HG03342 (cell line): ENCODE results near the gene MDFI.

ENCODE experiments used
- ATAC-seq: cut with Tn5 transposase; IDR thresholded peaks from one replicate; pipeline ENCODE4 v1.9.1; 2021; ENCODE audit warnings: mild to moderate bottlenecking, moderate library complexity; ENCODE audit not compliant: unreplicated experiment

Gene MDFI, protein sequence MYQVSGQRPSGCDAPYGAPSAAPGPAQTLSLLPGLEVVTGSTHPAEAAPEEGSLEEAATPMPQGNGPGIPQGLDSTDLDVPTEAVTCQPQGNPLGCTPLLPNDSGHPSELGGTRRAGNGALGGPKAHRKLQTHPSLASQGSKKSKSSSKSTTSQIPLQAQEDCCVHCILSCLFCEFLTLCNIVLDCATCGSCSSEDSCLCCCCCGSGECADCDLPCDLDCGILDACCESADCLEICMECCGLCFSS

DNA sequence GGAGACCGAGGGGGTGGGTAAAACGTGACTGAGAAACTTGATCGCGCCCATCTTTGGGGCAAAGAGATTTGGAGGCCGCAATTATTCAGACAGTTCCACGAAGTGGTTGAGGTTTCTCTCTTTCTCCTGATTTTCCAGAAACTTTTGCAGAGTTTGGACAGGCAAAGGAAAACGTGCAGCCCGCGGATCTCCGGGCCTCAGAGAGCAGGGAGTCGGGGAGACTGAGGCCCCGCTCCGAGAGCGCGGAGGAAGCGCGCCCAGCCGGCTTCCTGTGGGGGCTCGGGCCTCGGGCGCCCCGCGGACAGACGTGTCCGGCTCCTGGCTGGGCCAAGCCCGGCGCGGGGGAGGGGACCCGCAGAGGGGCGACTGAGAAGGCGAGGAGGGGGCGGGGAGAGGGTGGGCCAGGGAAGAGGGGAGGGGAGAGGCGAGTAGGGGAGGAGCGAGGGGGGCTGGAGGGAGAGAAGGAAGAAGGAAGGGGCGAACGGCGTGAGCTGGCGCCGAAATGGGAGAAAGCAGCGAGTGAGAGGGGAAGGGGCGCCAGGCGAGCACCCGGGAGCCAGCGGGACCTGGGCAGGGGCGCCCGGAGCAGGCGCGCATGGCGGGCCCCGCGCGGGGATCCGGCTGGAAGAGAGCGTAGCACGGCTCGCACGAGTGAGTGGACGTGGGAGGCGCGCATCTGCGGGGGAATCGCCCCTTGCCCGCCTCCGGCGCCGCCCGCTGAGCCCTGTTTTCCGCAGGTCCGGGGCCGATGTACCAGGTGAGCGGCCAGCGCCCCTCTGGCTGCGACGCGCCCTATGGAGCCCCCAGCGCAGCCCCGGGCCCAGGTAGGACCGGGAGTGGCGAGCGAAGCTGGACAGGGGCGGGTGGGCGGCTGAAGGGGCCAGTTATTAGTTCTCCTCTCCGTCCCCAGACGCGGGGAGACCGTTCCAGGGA lies at the start of gene MDFI:
TSS of gene MDFI (plus strand) at position 467 of the 933 bp plus-strand sequence. CDS start at position 749, 282 bp downstream.
- no peak for ATAC-seq

DNA sequence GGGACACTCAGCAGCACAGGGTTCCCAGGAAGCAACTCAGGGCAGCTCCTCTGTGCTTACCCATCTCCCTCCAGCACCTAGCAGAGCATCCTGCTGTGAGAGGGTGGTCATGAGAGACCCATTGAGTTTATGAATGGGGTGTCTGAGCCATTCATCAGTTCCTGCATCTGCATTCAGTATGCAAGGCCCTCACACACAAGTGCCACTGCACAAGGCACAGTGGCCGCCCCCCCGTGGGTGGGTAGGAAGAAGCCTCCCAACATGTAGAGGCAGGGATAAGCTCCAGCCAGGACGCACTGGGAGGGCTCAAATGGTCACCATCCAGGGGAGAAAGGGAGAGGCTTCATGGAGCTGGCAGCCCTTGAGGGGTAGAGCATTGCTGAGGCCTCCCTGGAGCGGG lies 49.0 kb upstream of the MDFI start:
- ATAC-seq: no peak

DNA sequence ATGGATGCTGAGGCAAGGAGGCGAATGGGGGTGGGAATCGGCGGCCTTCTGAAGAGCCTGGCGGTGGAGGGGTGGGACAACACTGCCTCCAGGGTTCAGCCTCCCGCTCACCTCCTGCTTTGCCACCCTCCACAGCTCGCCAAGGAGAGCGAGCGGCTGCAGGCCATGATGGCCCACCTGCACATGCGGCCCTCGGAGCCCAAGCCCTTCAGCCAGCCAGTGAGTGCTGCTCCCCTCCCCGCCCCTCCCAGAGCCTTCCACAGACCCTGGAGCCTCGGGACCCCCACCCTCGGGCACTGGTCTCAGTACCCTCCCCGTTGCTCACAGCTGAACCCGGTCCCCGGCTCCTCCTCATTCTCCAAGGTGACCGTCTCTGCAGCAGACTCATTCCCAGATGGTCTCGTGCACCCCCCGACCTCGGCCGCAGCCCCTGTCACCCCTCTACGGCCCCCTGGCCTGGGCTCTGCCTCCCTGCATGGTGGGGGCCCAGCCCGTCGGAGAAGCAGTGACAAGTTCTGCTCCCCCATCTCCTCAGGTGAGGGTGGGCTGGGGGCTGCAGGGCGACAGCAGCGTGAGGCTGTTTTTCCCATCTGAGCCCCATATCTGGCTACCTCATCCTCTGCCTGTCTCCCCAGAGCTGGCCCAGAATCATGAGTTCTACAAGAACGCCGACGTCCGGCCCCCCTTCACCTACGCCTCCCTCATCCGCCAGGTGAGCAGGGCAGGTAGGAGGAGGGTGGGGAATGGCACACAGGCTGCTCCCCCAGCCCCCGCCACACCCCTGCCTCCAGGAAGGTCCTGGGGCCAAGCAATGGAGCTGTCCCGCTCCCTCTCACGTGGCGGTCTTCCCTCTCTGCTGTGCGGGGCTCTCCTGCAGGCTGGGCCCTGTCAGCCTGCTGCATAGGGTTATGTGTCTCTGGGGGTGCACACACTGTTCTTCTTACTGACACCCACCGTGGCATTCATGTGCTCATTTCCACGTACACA lies 48.3 kb upstream of the MDFI start:
- no peak for ATAC-seq

DNA sequence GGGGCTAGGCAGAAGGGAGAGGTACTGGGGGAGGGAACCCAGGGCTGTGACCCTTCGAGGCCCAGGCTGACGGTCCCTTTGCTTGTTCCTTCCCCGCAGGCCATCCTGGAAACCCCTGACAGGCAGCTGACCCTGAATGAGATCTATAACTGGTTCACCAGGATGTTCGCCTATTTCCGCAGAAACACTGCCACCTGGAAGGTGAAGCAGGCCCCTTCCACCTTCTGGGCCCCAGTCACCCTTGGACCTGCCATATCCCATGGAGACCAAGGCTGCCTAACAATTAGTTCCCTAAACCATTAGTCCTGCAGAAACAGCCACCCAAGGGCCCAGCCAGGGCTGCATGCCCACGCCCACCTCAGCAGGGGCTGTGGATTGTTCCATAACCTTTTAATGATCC lies 47.1 kb upstream of the MDFI start:
- ATAC-seq: no peak

DNA sequence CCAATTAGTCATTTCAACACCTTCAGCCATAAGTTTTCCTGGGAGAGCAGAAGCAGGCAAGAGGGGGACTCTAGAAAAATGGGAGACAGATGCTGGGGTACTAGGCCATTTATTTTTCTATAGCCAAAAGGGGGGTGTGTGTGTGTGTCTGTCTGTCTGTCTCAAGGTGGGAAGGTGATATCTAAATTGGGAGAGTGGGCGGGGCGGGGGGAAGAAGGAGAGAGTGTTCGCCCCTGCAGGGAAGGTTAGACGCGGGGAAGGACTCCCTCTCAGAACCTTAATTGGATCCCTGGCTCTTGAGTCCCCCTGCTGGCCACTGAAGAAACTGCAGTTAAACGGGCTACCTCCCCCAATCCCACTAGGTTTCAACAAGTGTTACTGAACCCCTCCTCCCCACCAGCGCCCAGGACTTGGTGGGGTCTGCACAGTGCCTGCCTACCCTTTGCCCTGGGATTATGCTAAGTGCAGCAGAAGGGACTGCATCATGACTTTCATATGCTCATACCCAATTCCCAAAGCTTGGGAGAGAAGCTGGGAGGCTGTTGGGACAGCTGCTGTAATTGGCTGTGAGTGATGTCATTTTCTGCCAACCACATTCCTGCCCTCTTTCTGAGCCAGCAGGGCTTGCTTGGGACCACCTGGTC lies 46.3 kb upstream of the MDFI start:
- no peak for ATAC-seq

DNA sequence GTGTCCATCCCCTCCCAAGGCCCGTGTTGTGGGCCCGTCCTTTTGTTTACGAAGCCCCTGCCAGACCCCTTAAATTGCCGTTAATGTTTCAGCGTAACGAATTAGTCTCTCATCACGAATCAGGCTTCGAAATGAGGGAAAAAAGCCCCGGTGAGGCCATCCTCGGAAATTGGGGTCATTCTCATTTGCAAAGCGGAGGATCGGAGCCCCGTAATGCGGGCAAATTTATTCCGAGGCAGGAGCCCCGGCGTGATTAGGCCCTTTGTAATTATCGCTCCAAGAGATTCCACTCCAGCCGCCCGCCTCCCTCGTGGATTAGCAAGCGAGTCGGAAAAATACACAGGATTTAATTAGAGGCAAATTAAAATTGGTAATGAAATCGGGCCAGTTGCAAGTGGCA lies 44.9 kb upstream of the MDFI start:
- ATAC-seq: no peak

DNA sequence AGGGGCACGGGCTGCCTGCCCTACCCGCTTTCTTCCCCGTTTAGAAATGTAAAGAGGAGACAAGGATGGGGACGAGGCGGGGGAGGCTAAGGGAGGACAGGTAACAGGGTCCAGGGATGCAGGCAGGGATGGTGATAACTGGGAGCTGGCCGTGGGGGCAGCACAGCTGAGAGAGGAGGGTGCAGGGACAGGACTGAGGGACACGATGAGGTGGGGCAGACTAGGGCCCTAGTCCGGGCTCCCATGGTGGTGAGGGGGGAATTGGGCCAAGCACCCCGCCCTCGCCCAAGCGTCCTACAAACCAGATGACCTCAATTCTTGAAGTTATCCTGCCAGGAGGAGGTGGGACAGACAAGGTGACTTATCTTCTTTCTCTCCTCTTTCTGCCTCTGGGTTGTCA lies 44.4 kb upstream of the MDFI start:
- no peak for ATAC-seq

DNA sequence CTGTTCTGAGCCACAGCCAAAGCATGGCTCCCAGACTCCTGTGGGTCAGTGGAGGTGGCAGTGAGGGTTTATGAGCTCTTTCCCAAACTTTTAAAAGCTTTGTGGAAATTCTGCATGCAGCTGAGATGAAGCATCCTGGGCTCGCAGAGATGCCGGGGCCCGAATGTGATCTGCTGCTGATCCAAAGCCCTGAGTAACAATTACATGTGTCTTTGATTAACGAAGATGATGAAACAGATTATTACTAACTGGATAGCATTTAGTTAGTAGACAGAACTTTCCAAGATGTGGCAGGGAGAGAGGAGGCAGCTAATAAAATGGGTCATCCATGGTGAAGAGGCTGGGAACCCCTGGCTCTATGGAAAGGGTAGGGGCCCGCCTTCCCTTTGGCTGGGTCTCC lies 43.9 kb upstream of the MDFI start:
- no peak for ATAC-seq

DNA sequence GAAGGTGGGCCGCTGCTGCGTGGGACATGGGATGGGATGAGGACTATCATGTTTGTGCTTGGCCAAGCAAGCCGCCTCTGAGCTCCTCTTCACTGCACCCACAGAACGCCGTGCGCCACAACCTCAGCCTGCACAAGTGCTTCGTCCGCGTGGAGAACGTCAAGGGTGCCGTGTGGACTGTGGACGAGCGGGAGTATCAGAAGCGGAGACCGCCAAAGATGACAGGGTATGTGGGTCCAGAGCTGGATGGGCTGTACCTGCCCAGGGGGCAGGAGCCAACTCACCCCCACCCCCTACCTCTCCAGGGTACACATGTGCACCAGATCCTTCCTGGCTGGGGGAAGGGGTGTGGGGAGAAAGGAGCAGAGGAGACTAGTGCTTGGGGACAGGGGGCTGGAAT lies 43.5 kb upstream of the MDFI start:
- no peak for ATAC-seq

DNA sequence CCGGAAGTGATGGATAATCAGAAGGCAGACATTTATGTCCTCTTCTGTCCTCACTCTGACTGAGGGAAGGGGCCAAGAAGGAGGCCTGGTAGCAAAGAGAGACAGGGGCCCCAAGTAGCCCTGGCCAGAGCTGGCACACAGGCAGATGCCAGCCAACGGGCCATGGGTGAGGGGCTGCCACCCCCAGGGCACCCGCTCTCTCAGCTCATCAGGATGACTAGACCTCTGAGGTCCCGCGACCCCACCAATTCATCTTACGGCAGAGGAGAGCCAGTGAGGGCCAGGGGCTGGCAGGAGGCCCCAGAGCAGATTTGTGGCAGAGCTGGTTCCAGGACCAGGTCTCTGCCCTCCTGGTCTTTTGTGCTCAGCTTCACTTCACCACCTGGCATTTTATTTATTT lies 43.1 kb upstream of the MDFI start:
- no peak for ATAC-seq

DNA sequence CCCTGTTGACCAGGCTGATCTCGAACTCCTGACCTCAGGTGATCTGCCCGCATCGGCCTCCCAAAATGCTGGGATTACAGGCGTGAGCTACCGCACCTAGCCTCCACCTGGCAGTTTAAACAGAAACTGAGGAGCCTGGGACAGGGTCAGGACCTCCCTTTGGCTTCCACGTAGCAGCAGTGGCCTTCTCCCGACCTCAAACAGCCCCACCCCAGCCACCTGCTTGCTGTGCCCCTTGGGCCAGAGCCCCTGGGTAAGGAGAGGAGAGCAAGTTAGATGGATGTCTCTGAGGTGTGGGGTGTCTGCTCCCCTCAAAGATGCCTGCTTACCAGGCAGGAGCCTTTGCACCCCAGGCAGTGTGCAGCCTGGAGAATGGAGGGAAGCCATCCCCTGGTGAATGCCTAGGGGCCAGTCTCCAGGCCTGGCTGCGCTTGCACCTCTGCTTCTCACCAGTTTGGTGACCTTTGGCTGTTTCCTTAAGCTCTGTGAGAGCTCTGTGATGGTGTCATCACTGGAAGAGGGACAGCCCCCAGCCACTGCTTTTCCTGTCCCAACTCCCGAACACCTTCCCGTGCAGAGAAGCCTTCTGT lies 42.1 kb upstream of the MDFI start:
- ATAC-seq: no peak

DNA sequence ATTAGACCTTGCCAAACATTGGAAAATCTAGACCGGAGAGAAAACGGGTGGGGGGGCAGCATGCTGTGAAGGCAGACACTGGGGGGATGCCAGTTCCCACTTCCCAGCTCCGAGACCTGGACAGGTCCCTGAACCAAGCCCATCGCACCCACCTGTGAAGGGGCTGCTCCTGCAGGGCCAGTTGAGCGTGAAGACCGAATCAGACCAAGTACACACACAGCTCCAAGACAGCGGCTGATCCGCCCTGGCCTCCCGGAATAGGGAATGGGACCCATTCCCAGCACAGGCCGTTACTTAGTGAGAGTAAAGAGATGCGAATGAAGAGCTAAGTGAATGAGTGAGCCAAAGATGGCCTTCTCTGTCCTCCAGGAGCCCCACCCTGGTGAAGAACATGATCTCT lies 41.5 kb upstream of the MDFI start:
- ATAC-seq: no peak

DNA sequence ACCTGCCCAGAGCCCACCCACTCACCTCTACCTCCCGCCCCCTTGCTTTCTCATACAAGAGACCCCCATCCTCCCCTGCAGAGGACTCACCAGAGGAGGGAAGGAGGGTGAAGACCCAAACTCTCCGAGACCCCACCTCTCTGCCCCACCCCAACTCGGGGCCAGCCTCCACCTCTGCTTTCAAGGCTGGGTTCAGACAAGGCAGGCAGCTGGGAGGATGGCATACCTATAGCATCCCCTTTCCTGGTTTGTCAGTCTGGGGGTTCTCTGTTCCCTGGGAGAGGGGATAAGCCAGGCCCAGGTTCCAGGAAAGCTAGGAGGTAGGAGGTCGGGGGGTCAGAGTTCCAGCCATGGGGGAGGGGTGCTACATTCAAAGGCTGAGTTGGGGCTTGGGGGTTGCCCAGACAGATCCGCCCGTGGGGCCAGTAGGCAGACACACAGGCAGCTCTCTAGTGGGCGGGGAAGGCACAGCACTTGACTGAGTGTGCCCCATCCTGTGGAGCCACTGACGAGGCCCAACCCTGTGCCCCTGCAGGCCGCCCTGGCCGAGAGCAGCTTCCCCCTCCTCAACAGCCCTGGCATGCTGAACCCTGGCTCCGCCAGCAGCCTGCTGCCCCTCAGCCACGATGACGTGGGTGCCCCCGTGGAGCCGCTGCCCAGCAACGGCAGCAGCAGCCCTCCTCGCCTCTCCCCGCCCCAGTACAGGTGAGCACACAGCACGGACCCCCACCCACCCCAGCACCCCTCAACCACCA lies 40.8 kb upstream of the MDFI start:
- ATAC-seq: no peak

DNA sequence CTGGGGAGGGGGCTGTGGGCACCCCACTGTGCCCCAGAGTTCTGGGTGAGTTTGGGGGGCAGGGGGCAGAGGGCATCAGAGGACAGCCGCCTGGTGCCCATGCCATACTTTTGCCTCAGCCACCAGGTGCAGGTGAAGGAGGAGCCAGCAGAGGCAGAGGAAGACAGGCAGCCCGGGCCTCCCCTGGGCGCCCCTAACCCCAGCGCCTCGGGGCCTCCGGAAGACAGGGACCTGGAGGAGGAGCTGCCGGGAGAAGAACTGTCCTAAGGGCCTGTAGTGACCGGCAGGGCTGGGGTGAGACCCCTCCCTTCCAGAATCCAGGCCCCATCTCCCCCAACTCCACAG lies 39.6 kb upstream of the MDFI start:
- no peak for ATAC-seq

DNA sequence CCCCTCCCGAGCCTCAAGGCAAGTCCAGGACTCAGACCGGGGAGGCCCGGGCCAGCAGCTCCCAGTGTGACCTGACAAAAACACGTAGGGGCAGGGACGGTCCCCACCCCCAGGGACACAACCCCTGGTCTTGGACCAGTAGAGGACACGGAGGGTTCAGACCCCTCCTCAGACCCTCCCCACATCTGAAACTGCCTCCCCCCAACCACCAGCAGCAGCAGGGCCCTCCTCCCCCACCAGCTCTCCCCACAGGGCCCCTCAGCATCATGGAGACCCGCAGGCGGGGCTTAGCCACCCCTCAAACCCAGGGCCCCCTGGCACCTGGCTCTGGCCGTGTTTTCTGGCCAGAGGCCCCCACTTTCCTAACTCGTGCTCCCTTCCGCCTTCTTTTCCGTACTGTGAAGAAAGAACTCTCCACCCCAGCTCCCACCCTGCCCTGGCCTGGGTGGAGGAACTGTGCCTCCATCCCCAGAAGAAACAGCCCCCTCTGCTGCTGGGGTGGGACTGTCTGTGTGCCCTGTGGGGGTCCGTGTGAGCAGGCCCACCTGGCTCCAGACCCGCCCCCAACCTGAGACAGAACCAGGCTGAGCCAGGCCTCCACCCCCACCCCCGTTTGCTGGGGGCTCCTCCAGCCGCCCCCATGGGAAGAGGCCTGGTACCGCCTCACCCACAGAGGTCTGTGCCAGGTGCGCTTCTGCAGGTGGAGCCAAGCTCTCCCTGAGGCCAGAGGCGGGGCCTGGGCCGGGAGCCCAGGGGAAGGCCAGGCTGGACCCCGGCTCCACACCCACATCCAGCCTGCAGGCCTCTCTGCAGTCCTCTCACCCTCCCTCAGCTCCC lies 39.0 kb upstream of the MDFI start:
- no peak for ATAC-seq

DNA sequence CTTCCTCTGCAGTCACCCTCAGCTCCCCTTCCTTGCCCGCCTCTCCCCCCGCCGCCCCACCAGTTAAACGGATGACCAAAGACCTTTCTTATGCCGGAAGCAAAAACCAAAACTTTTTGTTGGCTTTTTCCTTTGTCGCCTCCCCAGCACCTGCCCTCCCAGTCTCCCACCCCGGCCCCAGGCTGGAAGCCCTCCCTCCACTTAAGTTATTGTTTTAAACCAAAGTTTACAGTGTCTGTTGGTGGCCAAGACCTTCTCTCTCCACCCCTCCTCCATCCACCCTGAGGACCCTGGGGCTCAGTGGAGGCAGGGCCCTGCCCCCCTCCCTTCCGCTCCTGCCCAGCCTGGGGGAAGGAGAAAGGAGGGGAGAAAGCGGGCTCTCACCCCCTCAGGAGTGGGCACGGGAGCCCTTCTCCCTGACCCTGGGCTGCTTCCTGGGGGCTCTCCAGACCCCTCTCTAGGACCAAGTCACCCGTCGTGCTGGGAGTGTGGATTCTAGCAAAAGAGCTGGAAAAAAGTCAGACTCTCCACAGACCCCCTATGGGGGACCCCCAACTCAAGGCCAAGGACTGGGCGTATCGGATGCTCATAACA lies 38.3 kb upstream of the MDFI start:
- no peak for ATAC-seq

DNA sequence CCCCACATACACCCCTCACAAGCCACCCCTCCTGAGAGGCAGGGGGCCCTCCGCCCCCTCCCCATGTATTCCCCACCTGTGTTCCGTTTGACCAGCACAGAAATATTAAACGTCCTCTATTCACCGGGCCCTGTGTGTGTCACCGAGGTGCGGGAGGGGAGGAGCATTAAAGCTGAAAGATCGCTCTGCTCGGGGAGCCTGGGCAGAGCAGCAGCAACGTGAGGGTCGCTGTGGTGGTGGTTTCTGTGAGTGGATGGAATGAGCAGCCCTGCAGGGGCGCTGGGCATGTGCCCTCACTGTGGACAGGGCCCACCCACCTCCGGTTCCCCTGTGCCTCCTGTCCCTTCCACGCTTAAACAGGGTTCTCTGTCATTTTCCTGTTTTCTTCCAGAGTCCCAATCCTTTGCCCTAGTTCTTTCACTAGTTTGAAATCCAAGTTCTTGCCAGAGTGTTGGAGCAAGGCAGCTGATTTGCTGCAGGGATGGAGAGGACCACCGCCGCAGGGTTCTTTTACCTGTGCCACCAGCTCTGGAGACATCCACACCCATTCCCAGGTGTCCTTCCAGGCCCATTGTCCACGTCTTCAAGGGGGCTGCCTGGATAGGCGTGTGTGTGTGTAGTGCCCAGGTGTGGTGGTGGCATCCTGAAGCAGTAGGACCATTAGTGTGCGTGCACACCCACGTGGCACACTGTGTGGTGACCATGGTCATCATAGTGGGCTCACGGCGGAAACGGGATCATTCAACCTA lies 37.6 kb upstream of the MDFI start:
- ATAC-seq: no peak

DNA sequence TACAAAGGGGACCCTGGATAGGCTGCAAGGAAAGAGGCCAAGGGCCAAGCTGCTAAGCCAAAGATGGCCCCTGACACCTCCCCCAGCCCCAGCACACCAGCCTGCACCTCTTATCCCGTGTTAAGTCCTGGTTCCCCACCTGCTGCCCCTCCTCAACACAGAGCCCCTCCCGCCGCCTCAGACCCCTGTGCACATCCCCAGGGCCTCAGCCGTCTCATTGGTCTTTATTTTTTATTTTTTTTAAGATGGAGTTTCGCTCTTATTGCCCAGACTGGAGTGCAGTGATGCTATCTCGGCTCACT lies 37.1 kb upstream of the MDFI start:
- no peak for ATAC-seq
